H9 (cell line): ENCODE measurements around the gene LCMT1. TPM values are rescaled to one million over a fixed set of nuclear protein-coding genes. Genes with fewer than 3 reads are reported as not detected.
A peak's percentile ranks its signal among the peaks of the same experiment; 100 is the strongest.

ENCODE experiments used
- DNase-seq: peaks from one replicate; pipeline ENCODE4 v3.0.0-alpha.2; 2017
- H2AFZ ChIP-seq: one replicate; pipeline ENCODE4 v1.6.1; 2013; ENCODE audit warnings: mild to moderate bottlenecking, low read length, control low read depth, moderate library complexity
- H2AK5ac ChIP-seq: 2 replicates; pipeline ENCODE4 v1.6.1; 2013; ENCODE audit warnings: low read length, control low read depth, mixed read lengths; ENCODE audit not compliant: insufficient read length
- H2BK120ac ChIP-seq: one replicate; pipeline ENCODE4 v1.6.1; 2013; ENCODE audit warnings: low read depth, mild to moderate bottlenecking, low read length, control low read depth, inconsistent platforms; ENCODE audit not compliant: poor library complexity, severe bottlenecking
- H2BK12ac ChIP-seq: 2 replicates; pipeline ENCODE4 v1.6.1; 2013; ENCODE audit warnings: low read length, control low read depth, mixed read lengths, low read depth; ENCODE audit not compliant: insufficient read length
- H2BK15ac ChIP-seq: 2 replicates; pipeline ENCODE4 v1.6.1; 2013; ENCODE audit warnings: low read depth, low read length, control low read depth
- H2BK20ac ChIP-seq: one replicate; pipeline ENCODE4 v1.6.1; 2013; ENCODE audit warnings: low read depth, mild to moderate bottlenecking, low read length, control low read depth, inconsistent platforms; ENCODE audit not compliant: poor library complexity, severe bottlenecking
- H2BK5ac ChIP-seq: 2 replicates; pipeline ENCODE4 v1.6.1; 2013; ENCODE audit warnings: low read length, control low read depth, mixed read lengths; ENCODE audit not compliant: insufficient read length
- H3K14ac ChIP-seq: 2 replicates; pipeline ENCODE4 v1.6.1; 2013; ENCODE audit warnings: low read length, control low read depth; ENCODE audit not compliant: insufficient read depth
- H3K18ac ChIP-seq: 2 replicates; pipeline ENCODE4 v1.6.1; 2013; ENCODE audit warnings: low read depth, mild to moderate bottlenecking, mixed read lengths, low read length, control low read depth; ENCODE audit not compliant: insufficient read length
- H3K23ac ChIP-seq: 2 replicates; pipeline ENCODE4 v1.6.1; 2013; ENCODE audit warnings: low read length, control low read depth, mixed read lengths, low read depth; ENCODE audit not compliant: insufficient read length
- H3K23me2 ChIP-seq: 2 replicates; pipeline ENCODE4 v1.6.1; 2013; ENCODE audit warnings: low read depth, mild to moderate bottlenecking, mixed read lengths, low read length, control low read depth; ENCODE audit not compliant: insufficient read length, poor library complexity, severe bottlenecking
- H3K27ac ChIP-seq: 2 replicates; pipeline ENCODE4 v1.5.1; 2013; ENCODE audit warnings: low read length, control low read depth, mixed read lengths, low read depth; ENCODE audit not compliant: insufficient read length
- H3K27me3 ChIP-seq: 2 replicates; pipeline ENCODE4 v1.6.1; 2013; ENCODE audit warnings: low read length, control low read depth, inconsistent platforms; ENCODE audit not compliant: insufficient read depth
- H3K4ac ChIP-seq: 2 replicates; pipeline ENCODE4 v1.6.1; 2013; ENCODE audit warnings: low read depth, mild to moderate bottlenecking, control low read depth, inconsistent platforms, low read length, moderate library complexity
- H3K4me1 ChIP-seq: 2 replicates; pipeline ENCODE4 v1.6.1; 2013; ENCODE audit warnings: low read length, control low read depth, inconsistent platforms; ENCODE audit not compliant: insufficient read depth
- H3K4me2 ChIP-seq: 2 replicates; pipeline ENCODE4 v1.6.1; 2013; ENCODE audit warnings: low read length, control low read depth, mixed read lengths; ENCODE audit not compliant: insufficient read length, insufficient read depth
- H3K56ac ChIP-seq: 2 replicates; pipeline ENCODE4 v1.6.1; 2013; ENCODE audit warnings: low read depth, mild to moderate bottlenecking, mixed read lengths, low read length, control low read depth; ENCODE audit not compliant: insufficient read length
- H3K79me1 ChIP-seq: 2 replicates; pipeline ENCODE4 v1.6.1; 2013; ENCODE audit warnings: low read depth, mild to moderate bottlenecking, moderate library complexity, low read length, control low read depth, inconsistent platforms; ENCODE audit not compliant: insufficient read depth, poor library complexity, severe bottlenecking
- H3K79me2 ChIP-seq: 2 replicates; pipeline ENCODE4 v1.6.1; 2013; ENCODE audit warnings: low read length, control low read depth, inconsistent platforms; ENCODE audit not compliant: insufficient read depth
- H3K9ac ChIP-seq: 2 replicates; pipeline ENCODE4 v1.6.1; 2013; ENCODE audit warnings: low read length, control low read depth, mixed read lengths; ENCODE audit not compliant: insufficient read length; ENCODE audit errors: extremely low read depth
- H3K9me3 ChIP-seq: one replicate; pipeline ENCODE4 v1.6.1; 2013; ENCODE audit warnings: low read depth, low read length, inconsistent platforms; ENCODE audit not compliant: control insufficient read depth
- H3T11ph ChIP-seq: one replicate; pipeline ENCODE4 v1.6.1; 2013; ENCODE audit warnings: mild to moderate bottlenecking, low read length, control low read depth, inconsistent platforms
- H4K20me1 ChIP-seq: one replicate; pipeline ENCODE4 v1.6.1; 2013; ENCODE audit not compliant: control insufficient read depth, insufficient read length, insufficient read depth
- H4K5ac ChIP-seq: 2 replicates; pipeline ENCODE4 v1.6.1; 2013; ENCODE audit warnings: low read depth, mild to moderate bottlenecking, mixed read lengths, low read length, control low read depth; ENCODE audit not compliant: insufficient read length
- H4K8ac ChIP-seq: replicated peaks from 2 replicates; pipeline ENCODE4 v1.6.1; 2013; ENCODE audit warnings: low read length, control low read depth, mixed read lengths, low read depth; ENCODE audit not compliant: insufficient read length
- H4K91ac ChIP-seq: 2 replicates; pipeline ENCODE4 v1.6.1; 2013; ENCODE audit warnings: low read depth, mild to moderate bottlenecking, moderate library complexity, mixed read lengths, low read length, control low read depth; ENCODE audit not compliant: insufficient read length
- H3K27ac Mint-ChIP-seq, 3 experiments: 2 replicates in 2 of 3; 3 replicates in 1 of 3; pipeline ENCODE4 v1.8.0; 2020 to 2021; ENCODE audit warnings: mixed read lengths in 3 of 3, mild to moderate bottlenecking in 1 of 3, moderate library complexity in 1 of 3
- H3K27me3 Mint-ChIP-seq: 2 replicates; pipeline ENCODE4 v1.8.0; 2021; ENCODE audit warnings: low read depth, mild to moderate bottlenecking, moderate library complexity, mixed read lengths
- H3K36me3 Mint-ChIP-seq, 3 experiments: 2 replicates in 2 of 3; 3 replicates in 1 of 3; pipeline ENCODE4 v1.8.0; 2020 to 2021; ENCODE audit warnings: low read depth in 3 of 3, mixed read lengths in 3 of 3; ENCODE audit not compliant: insufficient read depth in 1 of 3
- H3K4me1 Mint-ChIP-seq, 2 experiments: 2 replicates each; pipeline ENCODE4 v1.8.0; 2020; ENCODE audit warnings: mixed read lengths in 2 of 2
- H3K4me3 Mint-ChIP-seq, 2 experiments: 2 replicates in 1 of 2; 3 replicates in 1 of 2; pipeline ENCODE4 v1.8.0; 2020 to 2021; ENCODE audit warnings: mild to moderate bottlenecking in 2 of 2, mixed read lengths in 2 of 2, moderate library complexity in 1 of 2
- H3K9me3 Mint-ChIP-seq, 2 experiments: 2 replicates in 1 of 2; 3 replicates in 1 of 2; pipeline ENCODE4 v1.8.0; 2020; ENCODE audit warnings: mild to moderate bottlenecking in 2 of 2, mixed read lengths in 2 of 2, moderate library complexity in 1 of 2
- CTCF ChIP-seq: fragments of 200-600 bp; sonication (generic); conservative IDR thresholded peaks from 3 replicates; pipeline ENCODE4 v1.8.0; 2021; ENCODE audit warnings: antibody characterized with exemption, mild to moderate bottlenecking
- WGBS: extraction: QIAGEN DNeasy Blood & Tissue Kit; methylation state at CpG from one replicate; pipeline ENCODE4 v1.1.7; 2013; ENCODE audit warnings: missing lambda C conversion rate, low lambda C conversion rate, mixed read lengths; ENCODE audit not compliant: insufficient read length; ENCODE audit errors: extremely low coverage; 5-methylcytosine and 5-hydroxymethylcytosine counted together
- total RNA-seq: library from RNA; stranded (reverse); gene quantifications from 2 replicates; pipeline ENCODE4 v1.2.1, GENCODE V29; 2021

The LCMT1 gene
- total RNA-seq, 1 experiment from 2014 or later, result 81.2 TPM

- H4K20me1 ChIP-seq, result no peaks in the 10 kb centered on the region
- H3K79me1 ChIP-seq, result peaks cover 4% of the 10 kb centered on the region
- H3K18ac ChIP-seq, result peak overlapping the region; percentile 85
- no peak for TF ChIP-seq CTCF
- no peak overlapping the region for H2BK120ac ChIP-seq
- H2BK20ac ChIP-seq, result no peak overlapping the region
- H3K14ac ChIP-seq, result peak overlapping the region; percentile 86; the same call in 1 of the 2 replicates
- no CpG with 5 or more reads among the region's 7 CpGs for WGBS
- H3T11ph ChIP-seq, result no peak overlapping the region
- no peaks in the 10 kb centered on the region for H3K36me3 Mint-ChIP-seq
- H2BK12ac ChIP-seq, result no peak overlapping the region
- no peak overlapping the region for H3K23ac ChIP-seq
- H3K9ac ChIP-seq, result peak overlapping the region; percentile 86
- H3K27ac Mint-ChIP-seq, result peak overlapping the region in 2 of 3 experiments; percentile 79 to 96; a peak in 5 of 7 replicates
- H3K23me2 ChIP-seq, result peaks cover 14% of the 10 kb centered on the region
- H3K4me1 ChIP-seq, result peaks cover 4% of the 10 kb centered on the region; the same call in 1 of the 2 replicates
- no peaks in the 10 kb centered on the region for H3K9me3 Mint-ChIP-seq
- H3K56ac ChIP-seq, result no peak overlapping the region
- no peak overlapping the region for H3K4ac ChIP-seq
- peak overlapping the region; percentile 19 for H4K8ac ChIP-seq
- H4K5ac ChIP-seq, result no peak overlapping the region
- H2AFZ ChIP-seq, result no peak overlapping the region
- DNase-seq, result no peak
- peaks cover 4% of the 10 kb centered on the region for H3K79me2 ChIP-seq
- H2BK5ac ChIP-seq, result no peak overlapping the region
- no peak overlapping the region for H2BK15ac ChIP-seq
- no peak overlapping the region for H4K91ac ChIP-seq
- H2AK5ac ChIP-seq, result no peak overlapping the region
- no peak overlapping the region for H3K27ac ChIP-seq
- peaks cover 15 to 23% of the 10 kb centered on the region in 2 experiments for H3K4me1 Mint-ChIP-seq
- H3K9me3 ChIP-seq, result no peaks in the 10 kb centered on the region
- H3K27me3 ChIP-seq, result no peaks in the 10 kb centered on the region
- H3K4me2 ChIP-seq, result peak overlapping the region; percentile 84
- H3K27me3 Mint-ChIP-seq, result peaks cover 6% of the 10 kb centered on the region
- H3K4me3 Mint-ChIP-seq, result peak overlapping the region; percentile 98
Measured at GRCh38 chr16:25107466-25107792, 4.1 kb upstream of the LCMT1 start.
